Activated T-cell treated with anti-CD3 and anti-CD28 coated beads, Interleukin-2, amount 50 U/mL, for 1 hour (primary cell): ENCODE data around the gene TTC28.

ENCODE experiments used
- DNase-seq: peaks from one replicate; pipeline ENCODE4 v3.0.0-alpha.2; 2020

TTC28 gene

DNA sequence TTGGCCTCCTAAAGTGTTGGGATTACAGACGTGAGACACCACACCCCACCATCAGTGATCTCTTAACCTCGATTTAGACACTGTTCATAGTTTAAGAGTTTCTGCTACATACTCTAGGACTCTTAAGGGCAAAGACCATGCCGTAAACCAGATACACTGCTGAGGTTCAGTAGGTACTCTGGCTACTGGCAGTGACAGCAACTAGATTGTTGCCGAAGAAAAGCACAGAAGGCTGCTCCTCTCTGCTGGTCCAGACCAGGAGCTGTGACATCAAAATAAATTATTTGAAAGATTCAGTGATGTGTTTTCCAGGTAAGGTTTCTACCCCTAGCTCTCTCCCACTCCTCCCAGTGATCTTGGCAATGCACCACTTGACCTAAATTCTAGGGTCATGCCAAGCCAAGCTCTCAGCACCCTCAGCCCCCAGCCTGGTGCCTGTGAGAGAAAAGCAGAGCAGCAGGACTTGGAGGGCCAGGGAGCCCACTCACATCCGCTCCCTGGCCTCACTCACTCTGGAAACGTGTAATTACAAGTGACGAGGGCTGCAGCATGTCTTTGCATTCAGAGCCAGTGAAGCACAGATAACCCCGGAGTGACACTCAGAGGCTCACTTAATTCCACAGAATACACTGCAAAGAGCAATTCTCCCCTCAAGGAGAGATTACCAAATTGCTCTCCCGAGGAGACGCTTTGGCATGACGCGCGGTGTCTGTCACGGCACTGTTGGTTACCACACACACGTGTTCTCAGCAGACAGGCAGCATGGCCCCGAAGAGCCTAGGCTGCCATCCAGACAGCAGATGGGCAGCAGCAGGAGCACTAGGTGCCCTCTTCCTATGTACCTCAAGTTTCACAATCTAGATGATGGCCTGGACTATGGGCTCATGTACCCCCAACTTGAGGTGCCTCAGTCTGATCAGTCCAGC, 663.7 kb downstream of the TTC28 start:
- DNase-seq, result peak; percentile 2

DNA sequence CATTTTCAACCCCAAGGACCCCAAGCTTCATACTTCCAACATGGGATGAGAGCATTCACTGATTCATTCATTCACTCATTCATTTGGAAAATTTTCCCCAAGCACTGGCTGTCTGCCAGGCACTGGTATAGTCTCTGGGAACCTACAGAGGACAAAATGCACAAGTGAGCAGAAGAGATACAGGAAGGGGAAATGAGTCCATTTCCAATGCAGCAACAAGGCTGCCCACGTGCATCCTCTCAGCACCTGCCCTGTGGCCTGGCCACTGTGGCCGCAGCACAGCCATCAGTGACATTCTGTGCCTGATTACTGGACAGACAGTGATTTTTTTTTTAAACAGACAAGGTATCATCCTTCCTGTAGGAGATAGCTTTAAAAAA, 664.6 kb downstream of the TTC28 start:
- DNase-seq, result no peak

DNA sequence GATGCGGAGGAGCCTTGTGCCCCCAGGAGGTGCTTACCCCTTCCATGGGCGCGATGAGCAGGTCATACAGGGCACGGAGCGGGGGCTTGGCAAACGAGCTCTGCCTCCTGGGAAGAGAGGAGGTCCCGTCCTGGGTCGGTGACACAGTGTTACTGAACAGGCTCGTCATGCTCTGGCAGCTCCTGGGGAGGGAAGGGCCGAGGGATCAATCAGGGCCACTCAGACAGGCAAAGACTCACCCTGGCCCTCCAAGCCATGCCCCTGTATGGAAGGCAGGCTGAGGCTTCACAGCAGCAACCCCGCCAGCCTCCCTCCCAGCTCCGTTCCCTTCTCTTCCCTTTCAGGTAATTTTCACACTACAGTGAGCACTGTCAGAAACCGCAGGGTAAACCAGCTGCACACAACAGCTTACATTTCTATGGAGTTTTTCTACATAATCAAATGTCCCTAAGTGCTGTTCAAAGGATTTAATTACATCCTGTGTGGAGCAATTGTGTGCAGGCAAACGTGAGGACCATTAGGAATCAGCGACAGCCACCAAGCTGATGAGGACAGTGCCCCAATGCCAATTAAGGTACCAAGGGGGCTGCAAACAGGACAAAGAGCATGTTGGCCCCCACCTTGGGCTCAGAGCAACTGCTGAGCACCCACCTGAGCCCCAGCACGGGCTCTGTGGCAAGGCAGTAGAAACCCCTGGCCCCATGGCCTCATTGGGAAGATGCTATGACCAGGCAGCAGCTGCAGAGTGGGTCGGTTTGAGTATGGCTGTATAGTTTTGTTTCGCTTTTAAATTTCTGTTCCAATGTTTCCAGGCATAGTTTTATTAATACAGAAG, 665.2 kb downstream of the TTC28 start:
- DNase-seq, result no peak

DNA sequence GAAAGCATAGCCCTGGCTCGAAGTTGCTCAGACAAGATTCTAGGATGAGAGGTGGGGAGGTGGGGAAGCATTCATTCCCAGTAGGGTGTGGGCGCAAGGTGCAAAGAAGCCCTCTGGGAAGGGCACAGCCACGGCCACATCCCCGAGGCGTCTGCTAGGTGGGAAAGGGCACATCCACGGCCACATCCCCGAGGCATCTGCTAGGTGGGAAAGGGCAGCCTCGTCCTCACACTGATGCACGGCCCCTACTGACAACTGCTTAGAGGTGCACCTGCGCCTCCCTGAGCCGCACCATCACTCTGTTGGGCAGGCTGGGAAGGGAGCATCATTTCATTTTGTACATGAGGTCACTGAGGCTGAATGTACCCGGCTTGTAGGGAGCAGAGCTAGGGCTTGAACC, 666.0 kb downstream of the TTC28 start:
- DNase-seq, result no peak

DNA sequence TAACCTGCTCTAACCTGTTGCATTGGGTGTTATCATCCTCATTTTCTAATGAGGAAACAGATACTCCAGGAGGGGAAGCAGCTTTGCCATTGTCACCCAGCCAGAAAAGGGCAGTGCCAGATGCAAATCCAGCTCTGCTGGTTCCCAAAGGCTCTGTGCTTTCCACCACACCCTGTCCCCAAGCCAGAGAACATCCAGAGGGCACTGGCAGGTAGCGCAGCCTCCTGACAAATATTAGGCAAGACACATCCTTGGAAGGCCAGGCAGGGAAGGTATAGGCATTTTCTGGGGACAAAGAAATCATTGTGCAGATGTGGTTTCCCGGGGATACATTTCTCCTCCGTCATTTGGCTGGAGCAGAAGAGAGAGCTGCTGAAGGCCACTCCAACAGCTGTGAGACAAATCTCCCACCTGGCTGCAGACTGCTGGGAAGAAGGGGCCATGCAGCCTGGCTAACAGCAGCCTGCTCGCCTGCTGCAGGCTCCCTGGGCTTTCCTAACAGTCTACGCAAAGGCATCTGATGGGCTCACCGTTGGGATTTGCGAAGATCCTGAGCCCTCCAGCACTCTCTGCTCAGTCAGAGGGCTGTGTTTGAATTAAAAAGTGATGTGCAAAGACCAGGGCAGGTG, 666.7 kb downstream of the TTC28 start:
- no peak for DNase-seq

DNA sequence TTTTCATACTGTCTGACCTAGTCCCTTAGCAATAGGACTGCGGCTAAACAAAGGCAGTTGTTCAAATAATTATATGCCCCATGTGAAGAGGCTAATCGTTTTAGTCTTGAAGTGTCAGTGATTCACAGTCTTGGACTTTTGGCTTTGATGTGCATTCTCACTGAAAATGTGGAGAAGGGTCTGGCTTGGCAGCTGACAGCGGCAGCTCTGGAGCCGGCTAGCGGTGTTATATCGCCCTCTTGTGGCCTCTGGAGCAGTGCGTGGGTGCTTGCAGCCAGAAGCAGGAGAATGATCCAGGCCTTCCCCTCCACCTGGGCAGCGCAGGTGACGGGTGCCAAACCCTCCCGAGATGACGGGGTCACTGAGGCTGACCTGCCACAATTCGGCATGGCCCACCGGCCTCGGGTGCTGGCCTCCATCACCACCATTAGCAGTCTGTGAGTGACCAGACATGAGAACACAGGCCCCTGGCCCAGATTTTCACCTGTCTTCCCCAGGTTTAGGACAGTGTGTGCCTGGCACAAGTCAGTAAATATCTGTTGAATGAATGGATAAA, 670.3 kb downstream of the TTC28 start:
- DNase-seq, result peak; percentile 72

DNA sequence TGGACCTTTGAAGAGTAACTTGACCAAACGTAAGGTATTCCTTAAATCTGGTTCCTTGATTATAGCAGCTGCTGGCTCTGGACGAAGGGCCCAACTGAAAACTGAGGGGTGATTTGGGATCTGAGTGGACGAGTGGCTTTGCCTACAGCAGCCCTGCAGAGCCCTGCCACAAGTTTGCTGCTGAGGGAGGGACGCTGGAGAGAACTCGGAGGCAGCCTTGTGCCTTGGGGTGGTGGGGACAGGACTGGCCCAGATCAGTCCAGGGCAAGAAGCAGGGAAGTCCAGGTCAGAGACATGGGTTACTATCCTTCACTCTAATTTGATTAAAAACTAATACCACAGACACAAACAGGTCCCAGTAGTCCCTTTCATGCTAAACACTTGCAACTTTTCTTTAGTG, 671.0 kb downstream of the TTC28 start:
- DNase-seq, result no peak

DNA sequence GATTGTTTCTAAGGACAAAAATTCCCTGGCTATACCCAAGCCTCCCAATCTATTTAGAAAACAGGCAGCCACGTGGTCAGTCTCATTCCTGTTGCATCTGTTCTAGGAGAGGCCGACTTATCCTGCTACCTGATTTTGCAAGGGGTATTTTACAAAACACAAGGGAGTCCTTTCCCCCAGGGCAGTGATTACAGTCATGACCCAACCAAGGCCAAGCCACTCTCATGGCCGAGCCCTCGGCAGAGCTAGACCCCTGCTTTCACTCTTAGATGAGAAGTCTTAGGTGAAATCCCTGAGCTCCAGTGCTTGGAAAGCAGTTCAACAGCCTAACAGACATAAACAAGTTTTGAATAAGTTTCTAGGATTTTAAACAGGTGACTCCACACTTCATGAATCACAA, 671.6 kb downstream of the TTC28 start:
- no peak for DNase-seq

DNA sequence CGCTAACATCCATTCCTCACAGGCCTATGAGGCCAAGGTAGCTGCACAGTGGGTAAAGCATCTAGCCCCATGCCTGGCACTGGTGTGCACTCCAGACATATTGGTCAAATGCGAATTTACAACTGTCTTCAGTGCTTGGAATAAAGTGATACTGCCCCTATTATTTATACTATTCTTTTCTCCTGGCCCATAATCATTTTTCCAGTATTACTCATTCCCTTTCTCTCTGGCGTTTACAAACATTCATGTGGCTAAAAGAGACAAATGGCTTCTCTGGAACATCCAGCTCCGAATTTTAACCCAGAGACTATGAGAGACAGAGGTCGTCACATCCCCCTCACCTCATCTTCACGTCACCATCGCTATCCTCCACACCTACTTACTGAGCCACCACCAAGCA, 673.4 kb downstream of the TTC28 start:
- DNase-seq, result no peak

DNA sequence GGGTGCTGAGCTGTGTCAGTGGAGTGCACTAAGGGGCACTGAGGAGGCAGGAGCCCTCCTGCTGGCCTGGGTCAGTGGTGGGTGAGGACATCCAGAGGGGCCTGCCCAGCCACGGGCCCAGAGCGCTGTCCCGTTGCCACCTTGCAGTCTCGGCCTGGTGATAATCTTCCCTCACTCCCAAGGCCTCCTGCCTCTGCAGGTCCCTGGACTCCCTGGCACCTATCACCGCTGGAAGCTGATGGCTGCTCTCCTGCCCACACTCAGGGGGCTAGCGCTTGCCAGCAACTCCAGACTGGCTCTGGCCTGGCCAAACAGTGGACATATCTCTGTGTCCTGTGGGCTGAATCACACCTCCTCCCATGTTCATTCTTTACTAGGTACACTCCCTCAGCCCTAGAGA, 674.1 kb downstream of the TTC28 start:
- DNase-seq, result no peak

DNA sequence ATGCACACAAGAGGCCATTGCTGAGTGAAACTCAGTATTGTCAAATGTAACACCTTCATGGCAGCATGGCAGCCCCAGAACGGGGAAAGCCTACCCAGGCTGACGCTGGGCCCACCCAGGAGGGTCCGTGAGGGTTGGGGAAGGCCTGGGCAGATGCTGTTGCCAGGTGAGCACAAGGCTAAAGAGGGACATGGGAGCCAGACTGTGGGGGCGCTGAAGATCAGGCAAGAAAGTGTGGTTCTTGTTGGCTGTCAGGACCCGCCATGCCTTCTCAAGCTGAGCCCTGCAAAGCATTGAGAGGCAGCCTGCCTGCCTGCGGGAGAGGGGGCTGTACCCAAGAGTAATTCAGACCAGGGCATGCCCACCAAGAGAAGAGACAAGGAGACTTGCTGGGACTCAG, 675.6 kb downstream of the TTC28 start:
- no peak for DNase-seq

DNA sequence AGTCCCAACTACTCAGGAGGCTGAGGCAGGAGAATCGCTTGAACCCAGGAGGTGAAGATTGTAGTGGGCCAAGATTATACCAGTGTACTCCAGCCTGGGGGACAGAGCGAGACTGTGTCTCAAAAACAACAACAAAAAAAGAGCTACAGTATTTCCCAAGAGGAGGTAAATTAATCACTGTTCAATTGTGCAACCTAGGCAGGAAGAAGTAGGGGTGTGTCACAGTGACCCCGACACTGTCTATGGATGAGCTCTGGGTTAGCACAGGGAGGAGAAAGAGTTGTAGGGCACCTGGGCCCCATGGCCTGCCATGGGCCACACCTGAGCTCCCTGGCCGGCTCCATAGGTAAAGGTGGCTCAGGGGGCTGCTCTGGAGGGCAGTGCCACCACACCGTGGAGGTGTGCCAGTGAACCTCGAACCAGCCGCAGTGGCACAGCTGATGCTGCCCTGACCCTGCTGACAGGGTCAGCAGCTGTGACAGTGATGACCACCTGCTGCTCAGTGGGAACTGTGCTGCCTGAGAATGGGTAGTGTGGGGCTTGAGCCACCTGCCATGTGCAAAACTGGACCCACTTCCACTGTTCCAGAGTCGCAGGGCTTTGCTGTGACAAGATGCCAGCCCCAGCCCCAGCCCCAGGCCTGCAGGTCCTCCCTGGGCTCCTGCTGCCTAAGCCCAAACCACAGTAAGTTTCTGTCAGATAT, 676.6 kb downstream of the TTC28 start:
- no peak for DNase-seq

DNA sequence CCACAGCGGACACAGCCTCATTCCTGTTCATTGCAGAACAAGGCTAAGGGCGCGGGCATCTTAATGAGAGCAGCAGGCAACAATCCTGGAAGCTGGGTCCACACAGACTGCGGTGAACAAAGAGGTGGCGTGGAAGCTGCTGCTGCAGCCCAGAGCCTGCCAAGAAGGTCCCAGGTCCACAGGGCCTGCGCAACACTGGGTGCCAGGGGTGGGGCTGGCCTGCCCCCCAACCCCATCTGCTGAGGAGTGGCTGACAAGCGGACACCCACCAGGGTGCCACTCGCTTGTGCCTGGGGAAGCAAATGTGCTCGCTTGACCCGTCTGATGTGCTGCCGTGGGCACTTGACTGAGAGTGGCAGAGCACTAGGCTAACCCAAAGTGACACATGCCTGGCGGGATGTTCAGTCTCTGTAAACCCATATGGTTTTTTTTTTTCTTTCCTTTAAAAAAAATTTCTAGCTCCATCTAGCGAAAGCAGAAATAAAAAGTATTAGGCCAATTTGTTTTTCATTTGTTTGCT, 677.4 kb downstream of the TTC28 start:
- DNase-seq, result no peak

DNA sequence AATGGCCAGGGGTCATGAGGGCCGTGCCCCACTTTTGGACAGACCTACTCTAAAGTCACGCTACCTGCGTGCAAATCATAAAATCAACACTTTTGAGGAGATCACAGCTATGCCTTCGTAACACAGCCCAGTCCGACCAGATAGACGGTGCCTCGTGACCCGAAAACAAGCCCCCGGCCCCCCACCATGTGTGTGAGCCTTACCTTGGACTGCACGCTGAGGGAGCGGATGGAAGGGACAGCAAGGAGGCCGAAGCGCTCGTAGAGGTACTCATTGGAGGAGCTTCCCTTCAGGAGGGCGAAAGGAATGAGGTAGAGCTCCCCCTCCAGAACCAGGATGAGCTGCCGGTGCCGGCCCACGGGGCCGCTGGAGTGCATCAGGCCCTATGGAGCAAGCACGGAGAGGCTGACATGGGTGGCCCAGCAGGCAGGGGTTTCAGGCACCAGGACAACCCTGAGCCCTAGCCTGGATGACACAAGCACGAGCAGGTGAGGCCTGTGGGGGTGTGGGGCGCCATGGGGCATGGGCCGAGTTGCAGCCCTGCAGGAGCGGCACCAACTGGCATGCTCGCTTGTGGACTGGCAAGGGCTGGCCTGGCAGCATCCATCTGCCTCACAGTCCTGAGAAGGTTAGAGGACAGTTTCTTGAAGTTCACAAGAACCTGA, 678.3 kb downstream of the TTC28 start:
- no peak for DNase-seq

DNA sequence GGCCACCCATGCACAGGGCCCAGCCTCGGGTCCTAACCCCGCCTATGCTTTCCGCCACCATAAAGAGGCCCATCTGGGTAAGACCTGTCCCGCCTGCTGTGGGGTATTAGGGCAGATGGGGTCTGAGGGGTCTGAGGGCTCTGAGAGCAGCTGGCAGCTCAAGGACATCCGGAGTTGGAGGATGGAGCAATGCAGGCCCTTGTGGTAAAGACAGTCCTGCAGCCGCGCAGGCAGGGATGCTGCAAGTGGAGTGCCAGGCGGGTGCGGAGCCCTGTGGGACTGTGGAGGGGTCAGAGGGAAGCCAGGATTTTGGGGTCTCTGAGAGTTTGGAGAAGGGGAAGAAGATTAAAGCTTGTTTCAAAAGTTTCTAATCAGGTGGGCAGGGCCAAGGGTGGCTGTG, 679.3 kb downstream of the TTC28 start:
- DNase-seq, result no peak

DNA sequence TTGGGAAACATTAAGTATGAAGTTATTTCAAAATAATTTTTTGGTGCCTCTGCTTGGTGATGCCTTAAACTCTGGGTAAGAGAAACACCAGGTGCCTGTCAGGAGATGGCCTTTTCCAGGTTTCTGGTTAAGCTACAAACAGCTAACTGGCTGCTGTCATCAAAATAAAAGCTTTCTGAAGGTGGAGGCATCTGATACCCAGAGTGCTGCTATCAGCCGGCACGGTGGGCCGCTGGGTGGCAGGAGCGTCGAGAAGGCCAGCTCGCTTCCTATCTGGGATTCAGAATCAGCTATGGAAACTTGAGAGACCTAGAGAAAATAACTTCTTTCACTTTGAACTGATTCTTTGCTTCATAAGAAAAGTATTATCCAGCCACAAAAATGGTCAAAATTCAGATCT, 679.8 kb downstream of the TTC28 start:
- DNase-seq, result no peak

DNA sequence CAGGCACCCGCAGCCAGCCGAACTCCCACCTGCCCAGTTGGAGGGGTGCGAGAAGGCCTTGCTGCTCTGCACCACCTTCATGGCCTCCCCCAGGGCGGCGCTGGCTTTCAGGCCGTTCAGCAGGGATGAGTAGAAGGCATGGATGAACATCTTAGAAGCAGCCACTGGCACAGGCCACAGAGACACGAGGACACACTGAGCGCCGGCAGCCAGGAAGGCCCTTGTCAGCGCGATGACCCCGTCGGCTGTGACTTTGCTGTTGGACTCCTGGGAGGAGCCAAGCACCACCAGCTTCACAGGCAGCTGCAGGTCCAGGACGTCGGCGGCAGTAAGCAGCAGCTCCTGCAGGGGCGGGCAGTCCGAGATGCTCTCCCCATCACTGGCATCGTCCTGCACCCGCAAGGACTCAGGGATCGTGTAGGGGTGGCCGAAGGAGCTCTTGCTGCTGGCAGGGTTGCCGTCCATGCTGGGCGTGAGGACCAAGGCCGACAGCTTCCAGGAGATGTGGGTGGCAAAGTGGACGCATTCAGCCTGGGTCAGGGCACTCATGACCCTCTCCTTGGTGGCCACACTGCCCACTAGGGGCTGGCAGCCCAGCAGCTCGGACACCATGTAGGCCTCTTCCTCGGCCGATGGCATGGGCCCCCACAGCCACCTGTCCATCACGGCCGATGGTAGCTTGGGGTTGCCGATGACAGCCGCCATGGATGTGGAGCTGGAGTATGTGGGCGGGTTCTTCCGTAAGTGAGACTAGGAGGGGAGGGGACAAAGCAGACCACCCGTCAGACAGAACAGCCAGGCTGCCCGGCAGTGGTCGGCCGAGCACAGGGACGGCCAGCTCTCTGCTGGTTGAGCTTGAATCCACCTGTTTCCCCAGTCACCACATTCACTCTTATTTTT, 680.9 kb downstream of the TTC28 start:
- DNase-seq, result no peak

DNA sequence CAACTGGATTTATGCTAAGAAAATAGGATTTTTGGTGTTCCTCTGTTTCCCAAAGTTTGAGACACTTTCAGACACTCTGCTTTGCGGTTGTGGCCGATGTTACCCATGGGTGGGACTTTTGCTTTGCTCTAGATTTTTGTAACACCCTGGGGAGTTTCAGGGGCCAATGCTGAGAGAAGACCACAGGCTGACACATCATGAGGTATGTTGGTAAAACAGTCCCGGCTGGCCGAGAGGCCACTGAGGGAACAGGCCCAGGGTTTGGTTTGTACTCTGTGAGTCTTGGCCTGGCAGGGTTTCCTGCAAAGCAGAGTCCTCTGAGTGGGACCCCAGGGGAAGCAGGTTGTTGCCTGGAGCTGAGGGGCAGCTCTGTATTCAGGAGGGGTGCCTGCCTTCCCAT, 682.1 kb downstream of the TTC28 start:
- DNase-seq, result no peak

DNA sequence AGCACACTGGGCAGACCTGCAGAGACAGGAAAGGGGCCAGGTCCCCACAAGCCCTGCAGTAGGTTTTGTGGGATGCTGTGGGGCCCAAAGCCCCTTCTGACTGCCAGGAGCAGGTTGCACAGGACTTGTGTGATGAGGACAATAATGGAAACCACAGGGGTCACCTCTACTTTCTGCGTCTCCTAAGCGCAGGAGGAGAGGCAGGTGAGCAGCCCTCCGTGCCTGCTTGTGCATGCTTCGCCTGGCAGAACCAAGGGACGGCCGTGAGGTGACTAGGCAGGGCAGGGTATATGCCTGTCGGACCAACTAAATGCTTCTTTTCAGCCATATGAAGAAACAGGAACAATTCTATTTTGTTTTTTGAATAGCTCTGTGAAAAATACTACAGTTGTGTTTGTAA, 682.7 kb downstream of the TTC28 start:
- no peak for DNase-seq

DNA sequence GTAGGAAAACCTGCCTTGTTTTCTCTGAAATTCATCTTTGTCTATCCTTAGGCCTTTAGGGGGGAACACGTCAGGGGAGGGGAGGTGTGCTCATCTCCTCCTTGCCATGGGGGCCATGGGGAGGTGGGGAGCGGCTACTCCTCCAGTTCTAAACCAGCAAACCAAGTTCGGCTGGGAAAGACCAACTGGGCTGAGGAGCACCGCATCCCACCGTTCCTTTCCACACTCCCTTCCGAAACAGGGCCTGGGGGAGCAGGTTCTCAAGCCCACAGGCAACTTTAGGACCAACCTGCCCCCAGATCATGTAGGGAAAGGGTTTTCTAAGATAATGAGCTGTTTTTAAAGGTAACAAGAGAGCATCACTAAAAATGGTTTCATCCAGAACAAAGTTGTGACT, 683.1 kb downstream of the TTC28 start:
- DNase-seq, result no peak
